ENCODE data around the gene VARS2.

Gene VARS2

DNA sequence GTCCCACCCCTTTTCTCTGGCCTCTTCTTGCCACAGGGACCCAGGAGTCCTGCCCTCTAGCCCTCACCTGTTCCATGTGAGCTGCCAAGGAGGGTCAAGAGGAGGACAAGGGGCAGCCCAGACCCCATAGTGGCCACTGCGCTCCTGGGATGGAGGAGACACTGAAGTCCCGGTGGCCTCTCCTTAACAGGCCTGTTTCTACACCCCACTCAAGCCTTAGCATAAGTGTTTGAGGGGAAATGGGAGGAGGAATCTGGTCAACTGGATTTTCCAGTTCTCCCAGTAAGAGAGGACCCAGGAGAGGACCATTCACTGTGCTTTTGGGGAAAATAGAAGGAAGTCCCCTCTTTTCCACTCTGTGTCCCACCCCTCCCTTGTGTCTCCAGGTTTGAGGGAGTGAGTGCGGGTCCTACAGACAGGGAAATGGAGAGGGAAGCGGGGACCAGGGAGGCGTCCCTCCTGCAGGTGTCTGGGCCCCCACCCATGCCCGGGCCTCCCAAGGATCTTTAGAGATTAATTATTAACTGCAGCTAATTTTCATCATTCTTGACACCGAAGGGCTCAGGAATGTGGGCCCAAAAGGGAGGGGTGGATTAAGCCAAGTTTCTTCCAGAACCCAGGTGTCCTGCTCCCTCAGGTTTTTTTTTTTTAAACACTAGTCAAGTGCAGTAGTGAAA is 18.1 kb downstream of the VARS2 start, which contains the start of gene SFTA2:
Gene SFTA2, minus strand, starts transcription at position 202 of the 677 bp plus-strand sequence. Its CDS starts 74 bp downstream, at position 128.
- no peak for DNase-seq

DNA sequence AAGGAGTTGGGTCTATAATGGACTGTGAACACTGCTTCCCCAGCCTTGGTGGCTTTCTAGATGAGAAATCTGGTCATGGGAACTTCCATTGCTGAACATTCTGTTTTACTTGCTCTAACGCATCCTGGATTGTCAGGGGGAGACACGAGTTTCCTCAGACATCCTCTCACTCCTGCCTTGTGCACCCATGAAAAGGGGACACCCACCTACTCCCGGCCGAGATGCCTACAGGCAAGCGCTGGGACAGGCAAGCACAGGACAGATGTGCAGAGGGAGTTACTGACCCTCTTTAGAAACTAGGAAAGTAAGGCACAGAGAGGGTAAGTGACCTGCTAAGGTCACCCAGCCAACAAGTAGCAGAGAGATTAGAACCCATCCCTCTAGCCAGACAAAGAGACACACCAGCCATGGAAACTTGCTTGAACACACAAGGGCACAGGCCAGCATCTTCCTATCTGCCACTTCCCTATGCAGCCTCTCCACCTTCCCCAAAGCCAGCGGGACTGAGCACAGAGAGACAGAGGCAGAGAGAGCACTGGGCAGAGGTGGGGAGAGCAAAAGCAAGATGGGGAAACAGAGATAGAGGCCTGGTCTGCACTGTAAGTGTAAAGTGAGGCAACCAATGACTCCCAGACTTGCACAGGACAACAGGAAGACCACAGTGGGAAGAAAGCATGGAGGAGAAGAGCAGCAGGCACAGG is 18.8 kb downstream of the VARS2 start:
- DNase-seq, result no peak

DNA sequence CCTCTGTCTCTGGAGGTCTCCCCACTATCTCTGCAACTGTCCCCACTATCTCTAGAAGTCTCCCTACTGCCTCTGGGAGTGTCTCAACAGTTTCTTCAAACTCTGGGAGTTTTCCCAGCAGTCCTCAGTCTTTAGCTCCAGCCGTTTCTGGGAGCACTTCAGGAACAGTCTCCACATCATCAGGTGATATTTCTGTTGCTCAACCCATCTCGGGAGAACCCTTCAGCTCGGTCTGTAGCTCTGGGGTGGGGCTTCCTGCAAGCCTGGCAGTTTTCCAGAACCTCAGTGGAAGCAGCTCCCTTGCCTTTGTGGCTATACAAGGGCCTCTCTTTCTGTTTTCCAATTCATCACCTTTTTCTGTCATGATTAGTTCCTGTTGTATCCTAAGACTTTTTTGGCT is 21.0 kb downstream of the VARS2 start:
- DNase-seq, result no peak

DNA sequence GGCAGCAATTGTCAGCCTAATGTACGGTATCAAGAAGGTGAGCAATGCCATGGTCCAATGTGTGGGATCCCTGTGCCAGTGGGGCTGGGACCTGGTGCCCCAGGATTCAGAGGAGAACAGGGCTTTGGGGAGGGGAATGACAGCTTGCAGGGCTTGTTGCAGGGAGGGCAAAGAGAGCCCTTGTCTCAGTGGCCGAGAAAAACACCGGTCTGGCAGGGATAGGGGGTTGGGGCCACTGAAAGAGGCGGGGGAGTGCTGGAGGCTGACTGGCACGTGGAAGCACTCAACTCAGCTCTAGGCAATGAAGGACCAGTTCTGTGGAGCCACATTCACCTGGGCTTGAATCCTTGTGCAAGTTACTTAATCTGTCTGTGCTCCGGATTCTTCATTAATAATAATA is 23.2 kb downstream of the VARS2 start:
- DNase-seq, result no peak

GRCh38 chr6:30938730-30939129 is 24.7 kb downstream of the VARS2 start:
- DNase-seq, result no peak

DNA sequence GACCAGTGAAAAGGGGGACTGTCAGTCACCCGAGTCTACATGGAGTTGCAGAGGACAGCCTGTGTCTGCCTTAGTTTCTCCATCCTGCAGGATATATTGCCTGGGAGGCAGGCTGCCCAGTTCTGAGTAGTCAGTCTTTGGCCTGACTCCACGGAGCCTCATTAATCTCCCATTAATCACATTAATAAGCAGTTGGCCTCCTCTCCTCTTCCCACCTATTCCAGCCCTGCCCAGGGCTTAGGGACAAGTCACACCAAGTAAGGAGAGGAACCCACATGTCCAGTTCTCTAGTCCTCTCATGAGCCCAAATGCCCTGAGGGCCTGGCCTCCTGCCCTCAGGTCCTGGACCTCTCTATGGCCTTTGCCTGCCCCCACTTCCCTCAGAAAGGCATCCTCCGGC is 25.4 kb downstream of the VARS2 start:
- DNase-seq, result no peak

- DNase-seq, result no peak
These were observed 26.4 kb downstream of the VARS2 start, which contains the start of gene MUCL3 for GRCh38 chr6:30940361-30940986. MUCL3 (plus strand) TSS chr6:30940973; CDS start chr6:30941000, 27 bp downstream.

- no peak for DNase-seq
These were observed 28.5 kb downstream of the VARS2 start for GRCh38 chr6:30942338-30943060.

DNA sequence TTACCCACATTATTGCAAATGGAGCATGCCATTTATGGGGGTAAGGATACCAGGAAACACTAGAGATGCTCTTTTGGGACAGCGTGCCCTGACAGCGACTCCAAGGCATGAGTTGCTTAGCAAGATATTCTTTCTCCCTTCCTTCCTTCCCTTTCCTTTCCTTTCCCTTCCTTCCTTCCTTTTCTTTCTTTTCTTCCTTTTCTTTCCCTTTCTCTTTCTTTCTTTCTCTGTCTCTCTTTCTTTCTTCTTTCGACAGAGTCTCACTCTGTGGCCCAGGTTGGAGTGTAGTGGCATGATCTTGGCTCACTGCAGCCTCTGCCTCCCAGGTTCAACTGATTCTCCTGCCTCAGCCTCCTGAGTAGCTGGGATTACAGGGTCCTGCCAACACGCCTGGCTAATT is 30.0 kb downstream of the VARS2 start:
- DNase-seq, result no peak

DNA sequence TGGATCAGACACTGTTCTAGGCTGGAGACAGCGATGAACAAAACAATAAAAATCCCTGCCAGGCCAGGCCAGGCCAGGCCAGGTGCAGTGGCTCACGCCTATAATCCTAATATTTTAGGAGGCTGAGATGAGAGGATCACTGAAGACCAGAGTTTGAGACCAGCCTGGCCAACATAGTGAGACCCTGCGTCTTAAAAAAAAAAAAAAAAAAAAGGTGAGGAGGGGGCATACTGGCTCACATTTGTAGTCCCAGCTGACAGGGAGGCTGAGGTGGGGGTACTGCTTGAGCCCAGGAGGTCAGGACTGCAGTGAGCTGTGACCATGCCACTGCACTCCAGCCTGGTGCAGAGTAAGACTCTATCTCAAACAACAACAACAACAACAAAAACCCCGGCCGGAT is 31.2 kb downstream of the VARS2 start:
- DNase-seq, result no peak

DNA sequence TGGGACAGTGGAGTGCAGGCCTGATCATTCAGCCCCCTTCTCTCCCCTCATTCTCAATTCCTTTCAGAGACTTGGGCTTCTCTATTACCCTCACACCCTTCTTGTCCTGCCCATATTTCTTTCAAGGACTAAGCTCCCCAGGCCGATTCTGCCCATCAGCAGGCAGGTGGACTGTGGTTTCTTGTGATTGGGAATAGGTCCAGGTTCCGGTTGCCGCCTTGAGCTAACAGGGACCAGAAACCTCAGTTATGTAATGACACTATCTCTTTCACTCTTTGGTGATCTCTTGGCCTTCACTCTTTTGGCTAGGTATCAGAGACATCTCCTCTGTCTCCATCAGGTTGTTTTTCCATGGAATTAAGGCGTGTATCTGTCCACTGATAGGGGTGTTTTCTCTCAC is 33.2 kb downstream of the VARS2 start:
- DNase-seq, result no peak

GRCh38 chr6:30948811-30949210 is 34.8 kb downstream of the VARS2 start:
- DNase-seq, result no peak

- no peak for DNase-seq
These were observed 38.0 kb downstream of the VARS2 start for GRCh38 chr6:30951907-30952469.

- DNase-seq, result no peak
These were observed 40.8 kb downstream of the VARS2 start for GRCh38 chr6:30954631-30955366.

DNA sequence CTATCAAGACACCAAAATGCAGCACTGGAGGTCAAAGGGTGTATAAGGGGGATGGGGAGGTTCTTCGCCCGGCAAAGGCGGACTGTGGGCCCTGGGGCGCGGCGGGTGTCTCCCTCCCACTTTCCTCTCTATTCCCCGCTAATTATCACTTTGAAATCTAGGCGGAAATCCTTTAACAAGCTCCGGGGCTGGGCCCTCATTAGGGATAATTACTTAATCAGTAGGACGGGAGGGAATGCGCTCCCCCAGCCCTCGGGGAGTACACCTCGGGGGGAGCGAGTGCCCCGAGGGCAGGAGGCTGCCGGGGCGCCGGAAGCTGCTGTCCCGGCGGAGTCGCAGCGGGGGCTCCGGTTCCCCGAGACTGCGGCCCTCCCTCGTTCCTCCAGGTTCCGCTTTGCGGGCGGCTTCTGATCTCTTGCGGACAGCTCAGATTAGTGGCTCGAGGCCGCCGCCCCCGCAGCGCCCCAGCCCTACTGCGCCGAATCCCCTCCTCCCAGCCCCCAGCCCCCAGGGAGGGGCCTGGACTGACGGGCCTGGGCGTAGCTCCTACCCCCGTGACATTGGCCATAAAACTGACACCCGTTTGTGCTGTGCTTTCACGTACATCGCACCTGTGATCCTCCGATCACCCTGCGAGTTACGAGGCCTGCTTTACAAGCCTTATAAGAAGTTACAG is 41.5 kb downstream of the VARS2 start:
- DNase-seq, result no peak

GRCh38 chr6:30957716-30958115 is 43.7 kb downstream of the VARS2 start:
- DNase-seq, result no peak

- no peak for DNase-seq
These were observed 47.1 kb downstream of the VARS2 start for GRCh38 chr6:30960907-30961673.

GRCh38 chr6:30962716-30963115 is 48.7 kb downstream of the VARS2 start:
- DNase-seq, result no peak

- DNase-seq, result no peak
These were observed 49.6 kb downstream of the VARS2 start for GRCh38 chr6:30963641-30964040.

- DNase-seq, result no peak
These were observed 50.0 kb downstream of the VARS2 start for GRCh38 chr6:30964075-30964474.

DNA sequence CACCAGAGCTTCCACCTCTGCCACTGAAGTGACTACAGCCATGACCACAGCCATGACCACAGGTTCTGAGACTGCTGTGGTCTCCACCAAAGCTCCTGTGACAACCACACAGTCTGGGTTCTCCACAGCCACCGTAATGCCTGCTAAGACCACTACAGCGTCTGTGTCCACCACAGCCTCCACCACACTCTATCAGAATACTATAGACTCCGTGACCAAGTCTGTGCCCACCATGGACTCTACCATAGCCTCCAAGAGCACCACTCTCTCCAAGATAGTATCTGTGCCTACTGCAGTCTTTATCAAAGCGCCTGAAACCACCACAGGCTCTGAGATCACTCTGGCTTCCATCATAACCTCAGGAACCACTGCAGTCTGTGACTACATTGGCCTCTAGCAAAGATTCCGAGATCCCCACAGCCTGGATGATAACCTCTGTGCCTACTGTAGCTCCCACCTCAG is 51.1 kb downstream of the VARS2 start:
- no peak for DNase-seq

All from NCI-H524 treated with DMSO at 0.1 percent for 48 hours (cell line).